Breast epithelium (tissue), 4 donors: ENCODE results near the gene ADIG. TPM values are rescaled to one million over a fixed set of nuclear protein-coding genes. Genes with fewer than 3 reads are reported as not detected.

Experiments
- DNase-seq, 2 donors: peaks; one replicate each; pipeline ENCODE4 v3.0.0-alpha.2; 2019; ENCODE audit warnings: low spot score in 2 of 2
- H3K27ac ChIP-seq, 2 donors: fragments of 200-600 bp; sonication (generic) in 1 of 2; one replicate each; pipeline ENCODE4 v1.5.1; 2016 to 2019; ENCODE audit warnings: mild to moderate bottlenecking in 1 of 2
- H3K27me3 ChIP-seq, 2 donors: fragments of 200-600 bp; sonication (generic) in 1 of 2; one replicate each; pipeline versions ENCODE4 v1.5.1 to v1.6.0; 2017 to 2019; ENCODE audit warnings: control low read depth in 1 of 2, mild to moderate bottlenecking in 1 of 2
- H3K36me3 ChIP-seq: fragments of 200-600 bp; one replicate; pipeline ENCODE4 v1.5.1; 2019
- H3K4me1 ChIP-seq, 2 donors: fragments of 200-600 bp; sonication (generic); one replicate each; pipeline ENCODE4 v1.5.1; 2016 to 2019; ENCODE audit warnings: control low read depth in 1 of 2
- H3K4me3 ChIP-seq, 3 donors: fragments of 200-600 bp; sonication (generic); 1 replicate in 2 of 3; 2 replicates in 1 of 3; pipeline ENCODE4 v1.5.1; 2016 to 2019; ENCODE audit warnings: mild to moderate bottlenecking in 3 of 3, moderate library complexity in 2 of 3
- H3K9me3 ChIP-seq, 2 donors: fragments of 200-600 bp; sonication (generic) in 1 of 2; one replicate each; pipeline ENCODE4 v1.5.1; 2016 to 2019; ENCODE audit warnings: control low read depth in 1 of 2
- POLR2A ChIP-seq: fragments of 450-650 bp; IDR thresholded peaks from one replicate; pipeline ENCODE4 v1.6.1; 2016; ENCODE audit warnings: antibody characterized with exemption, mild to moderate bottlenecking, moderate library complexity
- POLR2AphosphoS5 ChIP-seq, 3 donors: sonication (generic); formaldehyde crosslinking; IDR thresholded peaks; one replicate each; pipeline ENCODE4 v1.6.1; 2017; ENCODE audit warnings: antibody characterized with exemption in 3 of 3
- intact Hi-C: fragments of 100-400 bp; cut with DNase I; formaldehyde crosslinking; loops from one replicate; pipeline ENCODE4 v1.15.1; 2023; ENCODE audit warnings: low total_unique reads
- total RNA-seq, 3 donors: library from RNA; depleted of rRNA; stranded (reverse); fragments of >200 nt; gene quantifications; one replicate each; pipeline ENCODE4 v1.1.0, GENCODE V29; 2016
- TF ChIP-seq, protein P1 (sequence below), 3 donors: fragments of 450-650 bp; IDR thresholded peaks; one replicate each; pipeline ENCODE4 v1.5.1; 2016 to 2017; ENCODE audit warnings: antibody characterized with exemption in 3 of 3, mild to moderate bottlenecking in 3 of 3, moderate library complexity in 3 of 3

Gene ADIG
- total RNA-seq, 3 donors from 2014 or later, result not detected

DNA sequence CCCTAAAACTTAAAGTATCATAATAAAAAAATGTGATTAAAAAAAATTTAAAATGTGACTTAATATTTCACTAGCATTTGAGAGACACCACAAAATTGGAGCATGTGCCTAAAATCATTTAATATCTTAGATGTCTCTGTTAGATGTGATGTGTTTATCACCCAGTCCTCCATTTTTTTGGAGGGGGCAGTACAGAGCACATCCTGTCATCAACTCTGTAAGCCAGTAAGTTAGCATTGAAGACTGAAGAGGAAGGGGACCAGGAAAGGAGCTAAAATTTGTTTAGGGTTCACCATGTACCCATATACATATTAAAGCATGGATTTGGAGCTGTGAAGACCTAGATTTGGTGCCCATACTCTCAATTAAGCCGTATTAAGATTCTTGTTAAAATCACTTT is 30.7 kb upstream of the ADIG start:
- H3K9me3 ChIP-seq, result no peaks in the 10 kb centered on the region
- H3K4me3 ChIP-seq, result no peak overlapping the region
- H3K4me1 ChIP-seq, result no peaks in the 10 kb centered on the region
- TF ChIP-seq POLR2AphosphoS5 (IDR thresholded peaks at IDR 0.05), result no peak
- TF ChIP-seq, protein P1, sequence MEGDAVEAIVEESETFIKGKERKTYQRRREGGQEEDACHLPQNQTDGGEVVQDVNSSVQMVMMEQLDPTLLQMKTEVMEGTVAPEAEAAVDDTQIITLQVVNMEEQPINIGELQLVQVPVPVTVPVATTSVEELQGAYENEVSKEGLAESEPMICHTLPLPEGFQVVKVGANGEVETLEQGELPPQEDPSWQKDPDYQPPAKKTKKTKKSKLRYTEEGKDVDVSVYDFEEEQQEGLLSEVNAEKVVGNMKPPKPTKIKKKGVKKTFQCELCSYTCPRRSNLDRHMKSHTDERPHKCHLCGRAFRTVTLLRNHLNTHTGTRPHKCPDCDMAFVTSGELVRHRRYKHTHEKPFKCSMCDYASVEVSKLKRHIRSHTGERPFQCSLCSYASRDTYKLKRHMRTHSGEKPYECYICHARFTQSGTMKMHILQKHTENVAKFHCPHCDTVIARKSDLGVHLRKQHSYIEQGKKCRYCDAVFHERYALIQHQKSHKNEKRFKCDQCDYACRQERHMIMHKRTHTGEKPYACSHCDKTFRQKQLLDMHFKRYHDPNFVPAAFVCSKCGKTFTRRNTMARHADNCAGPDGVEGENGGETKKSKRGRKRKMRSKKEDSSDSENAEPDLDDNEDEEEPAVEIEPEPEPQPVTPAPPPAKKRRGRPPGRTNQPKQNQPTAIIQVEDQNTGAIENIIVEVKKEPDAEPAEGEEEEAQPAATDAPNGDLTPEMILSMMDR (IDR thresholded peaks at IDR 0.05), result no peak
- TF ChIP-seq POLR2A, result no peak
- intact Hi-C loops, result no loop called here
- H3K36me3 ChIP-seq, result no peaks in the 10 kb centered on the region
- no peaks in the 10 kb centered on the region for H3K27me3 ChIP-seq
- DNase-seq, result no peak
- H3K27ac ChIP-seq, result no peak overlapping the region

DNA sequence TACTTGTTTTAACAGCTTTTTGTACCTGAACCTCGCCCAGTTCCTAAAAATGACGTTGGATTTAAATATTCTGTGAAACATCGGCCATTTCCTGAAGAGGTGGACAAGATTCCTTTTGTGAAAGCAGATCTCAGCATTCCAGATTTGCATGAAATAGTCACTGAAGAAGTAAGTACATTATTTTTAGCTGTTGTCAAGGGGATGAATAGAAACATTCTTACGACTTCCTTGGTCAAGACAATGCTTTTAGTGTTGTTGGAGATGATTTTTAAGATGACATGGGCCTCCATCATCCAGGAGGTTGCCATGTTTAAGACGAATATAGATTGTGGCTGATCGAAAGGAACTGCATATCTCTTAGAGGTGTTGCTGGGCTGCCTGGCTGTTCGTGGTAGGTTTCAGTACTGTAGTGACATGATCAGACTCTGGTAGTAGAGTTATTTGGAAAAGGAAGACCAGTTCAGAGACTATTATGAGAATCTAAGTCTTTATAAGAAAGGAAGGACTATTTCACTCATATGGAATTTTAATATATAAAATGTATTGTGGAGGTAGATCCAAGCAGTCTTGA is 29.9 kb upstream of the ADIG start:
- Histone ChIP-seq H3K36me3 (no peaks in the 10 kb centered on the region), H3K27ac (no peak overlapping the region), H3K27me3 (no peaks in the 10 kb centered on the region), H3K4me1 (no peaks in the 10 kb centered on the region), H3K4me3 (no peak overlapping the region), H3K9me3 (no peaks in the 10 kb centered on the region)
- intact Hi-C loops, result no loop called here
- DNase-seq, result no peak
- TF ChIP-seq, protein P1 (IDR thresholded peaks at IDR 0.05), result no peak
- TF ChIP-seq POLR2A (no peak), POLR2AphosphoS5 (IDR thresholded peaks at IDR 0.05) (no peak)

DNA sequence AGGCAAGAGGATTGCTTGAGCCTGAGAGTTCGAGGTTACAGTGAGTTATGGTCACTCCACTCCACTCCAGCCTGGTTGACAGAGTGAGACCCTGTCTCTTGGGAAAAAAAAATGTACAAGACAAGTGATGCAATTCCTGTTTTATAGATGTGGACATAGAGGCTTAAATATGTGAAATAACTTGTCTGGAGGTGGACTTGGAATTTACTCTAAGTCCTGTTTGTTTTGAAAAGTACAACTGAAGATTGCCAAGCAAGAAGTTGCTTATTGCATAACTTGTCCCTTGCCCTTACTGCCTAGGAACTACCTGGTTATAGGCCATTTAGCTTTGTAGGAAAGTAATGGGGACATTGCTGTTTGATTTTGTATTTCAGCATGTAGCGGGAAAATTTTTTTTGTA is 26.0 kb upstream of the ADIG start:
- DNase-seq, result no peak
- peak overlapping the region in 1 of 2 donors; percentile 8 for H3K27ac ChIP-seq
- no peaks in the 10 kb centered on the region for H3K36me3 ChIP-seq
- TF ChIP-seq POLR2A (no peak), POLR2AphosphoS5 (IDR thresholded peaks at IDR 0.05) (no peak)
- TF ChIP-seq, protein P1 (IDR thresholded peaks at IDR 0.05), result no peak
- H3K27me3 ChIP-seq, result no peaks in the 10 kb centered on the region
- no peaks in the 10 kb centered on the region for H3K9me3 ChIP-seq
- no peaks in the 10 kb centered on the region for H3K4me1 ChIP-seq
- H3K4me3 ChIP-seq, result no peak overlapping the region
- intact Hi-C loops, result no loop called here

DNA sequence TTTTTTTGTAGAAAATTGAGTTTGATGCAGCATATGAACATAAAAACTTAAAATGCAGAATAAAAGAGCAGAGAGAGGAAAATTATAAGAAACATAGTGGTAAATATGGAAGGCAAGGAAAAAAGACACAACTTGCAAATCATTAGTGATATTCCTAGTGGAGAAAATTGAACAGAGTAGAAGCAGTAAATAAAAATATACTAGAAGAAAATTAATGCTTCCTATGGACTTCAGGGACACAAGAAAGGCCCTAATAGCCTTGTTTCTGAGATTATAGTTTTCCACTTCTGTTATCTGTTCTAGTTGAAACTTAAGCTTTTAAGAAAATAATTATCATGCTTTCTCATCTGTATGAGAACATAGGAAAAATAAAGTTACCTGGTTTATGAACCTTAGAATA is 25.6 kb upstream of the ADIG start:
- intact Hi-C loops, result no loop called here
- no peaks in the 10 kb centered on the region for H3K27me3 ChIP-seq
- DNase-seq, result no peak
- H3K4me1 ChIP-seq, result no peaks in the 10 kb centered on the region
- H3K9me3 ChIP-seq, result no peaks in the 10 kb centered on the region
- H3K36me3 ChIP-seq, result no peaks in the 10 kb centered on the region
- no peak overlapping the region for H3K27ac ChIP-seq
- TF ChIP-seq POLR2A (no peak), POLR2AphosphoS5 (IDR thresholded peaks at IDR 0.05) (no peak)
- TF ChIP-seq, protein P1 (IDR thresholded peaks at IDR 0.05), result no peak
- H3K4me3 ChIP-seq, result no peak overlapping the region

DNA sequence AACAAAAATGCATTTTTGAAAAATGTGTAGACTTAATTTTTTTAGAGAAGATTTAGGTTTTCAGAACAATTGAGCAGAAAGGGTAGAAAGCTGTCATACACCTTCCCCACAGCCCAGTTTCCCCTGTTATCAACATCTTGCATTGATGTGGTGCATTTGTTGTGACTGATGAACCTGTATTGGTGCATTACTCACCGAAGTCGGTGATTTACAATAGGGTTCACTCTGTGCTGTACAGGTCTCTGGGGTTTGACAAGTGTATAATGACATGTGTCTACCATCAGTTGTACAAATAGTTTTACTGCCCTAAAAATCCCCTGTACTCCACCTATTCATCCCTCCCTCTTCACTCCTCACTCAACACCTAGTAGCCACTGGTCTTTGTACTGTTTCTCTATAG is 23.8 kb upstream of the ADIG start:
- intact Hi-C loops, result no loop called here

More for the DNA sequence above, 23.8 kb upstream of the ADIG start:
- no peaks in the 10 kb centered on the region for H3K27me3 ChIP-seq
- H3K36me3 ChIP-seq, result no peaks in the 10 kb centered on the region
- no peak overlapping the region for H3K4me3 ChIP-seq
- no peak overlapping the region for H3K27ac ChIP-seq
- no peak for DNase-seq
- no peaks in the 10 kb centered on the region for H3K9me3 ChIP-seq
- no peak for TF ChIP-seq POLR2A
- TF ChIP-seq, protein P1 (IDR thresholded peaks at IDR 0.05), result no peak
- no peak for TF ChIP-seq POLR2AphosphoS5 (IDR thresholded peaks at IDR 0.05)
- H3K4me1 ChIP-seq, result no peaks in the 10 kb centered on the region
